ENCODE results near the gene PARVG. TPM values are rescaled to one million over a fixed set of nuclear protein-coding genes. Genes with fewer than 3 reads are reported as not detected.

PARVG gene
- total RNA-seq, 3 donors from 2014 or later: 5.8 to 9.7 (median 8.1) TPM

- intact Hi-C loops (cut with DNase I, micrococcal nuclease): no loop called here
- no peak overlapping the region for H3K4me3 ChIP-seq
- TF ChIP-seq CTCF (IDR thresholded peaks at IDR 0.05): no peak
- H3K36me3 ChIP-seq (ENCODE audit: low read depth): no peaks in the 10 kb centered on the region
- H3K4me1 ChIP-seq (ENCODE audit: low read depth): no peaks in the 10 kb centered on the region
- H3K9me3 ChIP-seq: peaks cover 2% of the 10 kb centered on the region
- DNase-seq: no peak
- no peak for ATAC-seq
Measured at GRCh38 chr22:44213489-44214043, 32.8 kb downstream of the PARVG start.

DNA sequence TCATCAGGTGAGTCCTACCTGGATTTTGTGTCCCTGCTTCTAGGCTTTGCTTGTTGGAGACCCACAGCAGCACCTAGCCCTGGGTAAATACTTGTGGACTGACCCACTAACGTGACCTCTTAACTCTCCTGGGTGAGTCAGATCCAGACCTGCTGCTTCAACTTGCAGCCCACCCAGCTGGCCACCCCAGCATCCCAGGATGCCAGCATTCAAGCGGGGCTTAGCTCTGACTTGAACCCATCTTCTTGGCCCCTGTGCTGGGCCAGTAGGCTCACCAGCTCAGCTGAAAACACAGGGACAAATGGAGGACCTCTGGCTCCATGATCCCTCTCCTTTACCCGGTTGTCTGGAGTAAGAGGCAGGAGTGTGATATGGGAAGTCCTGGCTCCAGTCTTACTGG, 33.5 kb downstream of the PARVG start:
- no peaks in the 10 kb centered on the region for H3K4me1 ChIP-seq (ENCODE audit: low read depth)
- intact Hi-C loops (cut with DNase I, micrococcal nuclease): no loop called here
- no peaks in the 10 kb centered on the region for H3K36me3 ChIP-seq (ENCODE audit: low read depth)
- H3K9me3 ChIP-seq: peaks cover 2% of the 10 kb centered on the region
- H3K4me3 ChIP-seq: no peak overlapping the region
- DNase-seq (no peak), ATAC-seq (no peak)
- TF ChIP-seq CTCF (IDR thresholded peaks at IDR 0.05): no peak

DNA sequence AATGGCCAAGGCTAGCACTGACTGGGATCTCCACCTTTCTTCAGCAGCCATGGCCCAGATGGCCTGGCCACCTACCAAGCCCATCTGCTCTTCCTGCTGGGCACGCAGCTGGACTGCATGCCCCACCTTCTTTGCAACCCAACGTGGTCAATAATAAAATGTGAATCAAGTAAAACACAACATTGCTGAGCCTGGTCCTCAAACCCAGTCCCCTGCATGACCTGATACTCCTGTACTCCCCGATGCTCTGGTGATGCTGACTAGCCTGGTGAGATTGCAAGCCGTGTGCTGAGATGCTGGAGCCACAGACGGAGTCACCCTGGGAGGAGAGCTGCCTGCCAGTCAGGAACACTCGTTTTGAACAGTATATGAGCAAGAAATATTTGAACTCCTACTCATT, 34.0 kb downstream of the PARVG start:
- intact Hi-C loops (cut with DNase I, micrococcal nuclease): no loop called here
- Histone ChIP-seq H3K4me3 (no peak overlapping the region), H3K4me1 (ENCODE audit: low read depth) (no peaks in the 10 kb centered on the region), H3K9me3 (no peaks in the 10 kb centered on the region), H3K36me3 (ENCODE audit: low read depth) (no peaks in the 10 kb centered on the region)
- TF ChIP-seq CTCF (IDR thresholded peaks at IDR 0.05): no peak
- ATAC-seq: no peak
- DNase-seq: no peak

DNA sequence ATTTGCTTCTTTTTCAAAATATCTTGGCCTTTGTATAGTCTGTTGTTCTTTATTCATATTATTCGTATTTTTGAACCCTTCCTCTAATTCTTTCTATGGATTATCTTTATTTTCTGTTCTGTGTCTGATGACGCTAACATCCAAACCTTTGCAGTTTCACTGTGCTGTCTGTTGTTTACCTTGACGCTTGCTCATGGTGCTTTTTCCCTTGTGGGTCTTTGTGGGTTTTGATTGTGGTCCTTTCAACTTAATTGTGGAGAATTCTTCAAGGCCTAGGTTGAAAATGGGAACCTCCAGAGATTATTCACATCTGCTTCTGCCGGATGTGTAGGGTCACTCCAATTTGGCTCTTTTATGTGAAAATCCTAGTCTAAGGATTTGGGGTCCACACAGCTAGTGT, 34.6 kb downstream of the PARVG start:
- Histone ChIP-seq H3K36me3 (ENCODE audit: low read depth) (no peaks in the 10 kb centered on the region), H3K9me3 (no peaks in the 10 kb centered on the region), H3K4me1 (ENCODE audit: low read depth) (no peaks in the 10 kb centered on the region), H3K4me3 (no peak overlapping the region)
- intact Hi-C loops (cut with DNase I, micrococcal nuclease): no loop called here
- TF ChIP-seq CTCF (IDR thresholded peaks at IDR 0.05): no peak
- no peak for ATAC-seq
- no peak for DNase-seq

GRCh38 chr22:44217346-44217745, 36.6 kb downstream of the PARVG start:
- Histone ChIP-seq H3K4me1 (ENCODE audit: low read depth) (no peaks in the 10 kb centered on the region), H3K4me3 (no peak overlapping the region), H3K9me3 (no peaks in the 10 kb centered on the region), H3K36me3 (ENCODE audit: low read depth) (no peaks in the 10 kb centered on the region)
- intact Hi-C loops (cut with DNase I, micrococcal nuclease): no loop called here
- TF ChIP-seq CTCF (IDR thresholded peaks at IDR 0.05): no peak
- no peak for ATAC-seq
- DNase-seq: no peak

DNA sequence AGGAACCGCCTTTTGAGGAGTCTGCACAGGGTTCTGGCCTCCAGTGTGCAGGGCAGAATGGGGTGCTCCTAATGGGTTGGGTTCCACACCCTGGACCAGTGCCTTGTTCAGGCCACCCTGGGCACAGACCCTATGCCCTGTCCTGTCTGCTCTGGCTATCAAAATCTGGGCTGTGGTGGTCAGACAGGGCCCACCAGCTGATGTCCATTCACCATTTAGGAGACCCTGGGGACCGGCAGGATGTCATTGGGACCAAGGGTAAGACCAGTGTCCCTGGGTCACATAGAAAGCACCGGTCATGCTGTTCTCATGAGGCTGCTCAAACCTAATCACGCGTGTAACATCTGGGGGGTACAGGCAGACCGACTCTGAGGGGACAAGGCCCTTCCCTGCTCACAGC, 37.3 kb downstream of the PARVG start:
- DNase-seq (no peak), ATAC-seq (no peak)
- H3K9me3 ChIP-seq: no peaks in the 10 kb centered on the region
- H3K4me3 ChIP-seq: no peak overlapping the region
- no peak for TF ChIP-seq CTCF (IDR thresholded peaks at IDR 0.05)
- H3K36me3 ChIP-seq (ENCODE audit: low read depth): no peaks in the 10 kb centered on the region
- intact Hi-C loops (cut with DNase I, micrococcal nuclease): no loop called here
- no peaks in the 10 kb centered on the region for H3K4me1 ChIP-seq (ENCODE audit: low read depth)
